SK-N-SH treated with all-trans-retinoic acid at 6 μM for 48 hours (cell line): Measurements from ENCODE around the gene SIGLEC9.

Experiments used
- ATAC-seq: fragments of 200-7000 bp; cut with Tn5 transposase; 3 replicates; pipeline ENCODE4 v1.9.1; 2020; ENCODE audit warnings: mild to moderate bottlenecking, moderate library complexity
- ARNTL ChIP-seq: fragments of 450-650 bp; formaldehyde crosslinking; IDR thresholded peaks from 2 replicates; pipeline ENCODE4 v1.5.0; 2020; ENCODE audit warnings: low read depth, mild to moderate bottlenecking, moderate library complexity, borderline replicate concordance
- BACH2 ChIP-seq: fragments of 250-450 bp; sonication (Bioruptor Pico); IDR thresholded peaks from 2 replicates; pipeline ENCODE4 v1.9.0; 2021; ENCODE audit warnings: mild to moderate bottlenecking, borderline replicate concordance
- CREB5 ChIP-seq: fragments of 250-450 bp; sonication (Bioruptor Pico); IDR thresholded peaks from 2 replicates; pipeline ENCODE4 v1.5.1; 2020; ENCODE audit warnings: low read depth, mild to moderate bottlenecking, moderate library complexity
- CSDC2 ChIP-seq: fragments of 250-450 bp; sonication (Bioruptor Pico); IDR thresholded peaks from 2 replicates; pipeline ENCODE4 v1.5.0; 2020; ENCODE audit warnings: mild to moderate bottlenecking, moderate library complexity
- CSRNP3 ChIP-seq: fragments of 250-450 bp; sonication (Bioruptor Pico); IDR thresholded peaks from 2 replicates; pipeline ENCODE4 v1.5.1; 2021; ENCODE audit warnings: mild to moderate bottlenecking, moderate library complexity
- ESRRG ChIP-seq: fragments of 250-450 bp; sonication (Bioruptor Pico); IDR thresholded peaks from 2 replicates; pipeline ENCODE4 v1.6.1; 2021; ENCODE audit warnings: mild to moderate bottlenecking
- GLIS3 ChIP-seq: fragments of 250-450 bp; sonication (Bioruptor Pico); IDR thresholded peaks from 2 replicates; pipeline ENCODE4 v1.5.0; 2020; ENCODE audit warnings: mild to moderate bottlenecking, moderate library complexity
- OSR1 ChIP-seq: fragments of 250-450 bp; sonication (Bioruptor Pico); IDR thresholded peaks from 2 replicates; pipeline ENCODE4 v1.8.0; 2022; ENCODE audit warnings: moderate library complexity, mild to moderate bottlenecking, inconsistent platforms
- PATZ1 ChIP-seq: fragments of 250-450 bp; sonication (Bioruptor Pico); IDR thresholded peaks from 2 replicates; pipeline ENCODE4 v1.8.0; 2020; ENCODE audit warnings: mild to moderate bottlenecking, moderate library complexity, borderline replicate concordance
- PPARA ChIP-seq: fragments of 250-450 bp; sonication (Bioruptor Pico); IDR thresholded peaks from 2 replicates; pipeline ENCODE4 v1.5.0; 2020; ENCODE audit warnings: mild to moderate bottlenecking, borderline replicate concordance
- RARB ChIP-seq: fragments of 250-450 bp; sonication (Bioruptor Pico); IDR thresholded peaks from 2 replicates; pipeline ENCODE4 v1.8.0; 2021; ENCODE audit warnings: mild to moderate bottlenecking, moderate library complexity
- SNAI2 ChIP-seq: fragments of 250-450 bp; sonication (Bioruptor Pico); IDR thresholded peaks from 2 replicates; pipeline ENCODE4 v1.5.0; 2020; ENCODE audit warnings: mild to moderate bottlenecking, moderate library complexity
- TCF4 ChIP-seq: fragments of 250-450 bp; sonication (Bioruptor Pico); IDR thresholded peaks from 2 replicates; pipeline ENCODE4 v1.8.0; 2021; ENCODE audit warnings: mild to moderate bottlenecking, moderate library complexity, borderline replicate concordance
- TSHZ2 ChIP-seq: fragments of 250-450 bp; sonication (Bioruptor Pico); IDR thresholded peaks from 2 replicates; pipeline ENCODE4 v1.5.0; 2020; ENCODE audit warnings: mild to moderate bottlenecking, moderate library complexity
- ZC3H10 ChIP-seq: fragments of 250-450 bp; sonication (Bioruptor Pico); IDR thresholded peaks from 2 replicates; pipeline ENCODE4 v1.5.1; 2021; ENCODE audit warnings: mild to moderate bottlenecking, moderate library complexity
- ZFP3 ChIP-seq: fragments of 250-450 bp; sonication (Bioruptor Pico); IDR thresholded peaks from 2 replicates; pipeline ENCODE4 v1.5.0; 2020; ENCODE audit warnings: mild to moderate bottlenecking, moderate library complexity
- ZFP30 ChIP-seq: fragments of 450-650 bp; formaldehyde crosslinking; IDR thresholded peaks from 2 replicates; pipeline ENCODE4 v1.5.0; 2022; ENCODE audit warnings: mild to moderate bottlenecking, moderate library complexity
- ZNF565 ChIP-seq: fragments of 450-650 bp; formaldehyde crosslinking; conservative IDR thresholded peaks from 2 replicates; pipeline ENCODE4 v1.5.0; 2020; ENCODE audit warnings: low read depth, mild to moderate bottlenecking, moderate library complexity

The SIGLEC9 gene

GRCh38 chr19:51124216-51124615 is 490 bp upstream of the SIGLEC9 start:
- no peak for ATAC-seq
- TF ChIP-seq SNAI2 (CRISPR knock-in tag) (no peak), ARNTL (CRISPR knock-in tag) (no peak), TCF4 (CRISPR knock-in tag) (no peak)
- TF ChIP-seq, all 23 proteins: peak for 0

- ATAC-seq = no peak
- TF ChIP-seq ESRRG (CRISPR knock-in tag) (no peak), ZC3H10 (no peak), RARB (no peak), CREB5 (no peak), BACH2 (CRISPR knock-in tag) (no peak), SNAI2 (CRISPR knock-in tag) (no peak), ZNF565 (no peak), TSHZ2 (CRISPR knock-in tag) (no peak), CSRNP3 (no peak)
These were observed 842 bp downstream of the SIGLEC9 start for GRCh38 chr19:51125421-51126075.

GRCh38 chr19:51127032-51127431 is 2.3 kb downstream of the SIGLEC9 start:
- ATAC-seq = no peak
- TF ChIP-seq RARB (no peak), CSRNP3 (no peak), ZNF565 (no peak), PATZ1 (no peak)

- TF ChIP-seq TCF4 (CRISPR knock-in tag) (no peak), BACH2 (CRISPR knock-in tag) (no peak), PPARA (CRISPR knock-in tag) (no peak), CSDC2 (CRISPR knock-in tag) (no peak), ZC3H10 (no peak), GLIS3 (CRISPR knock-in tag) (no peak), ZFP3 (CRISPR knock-in tag) (no peak), ZFP30 (no peak), RARB (no peak), OSR1 (CRISPR knock-in tag) (no peak), SNAI2 (CRISPR knock-in tag) (no peak), CREB5 (no peak)
- ATAC-seq = no peak
These were observed 3.0 kb downstream of the SIGLEC9 start for GRCh38 chr19:51127755-51128154.
